K562 (cell line): ENCODE data around the gene NMB. TPM values are rescaled to one million over a fixed set of nuclear protein-coding genes. Genes with fewer than 3 reads are reported as not detected.

Experiments used
- ATAC-seq: fragments of 200-7000 bp; cut with Tn5 transposase; 3 replicates; pipeline ENCODE4 v1.9.1; 2020; ENCODE audit warnings: moderate library complexity
- BruUV-seq: library from RNA; stranded (reverse); fragments of 400-500 nt; replicated peaks from 2 replicates; lab custom pipeline; 2021; lab: Mats Ljungman, UMichigan
- CTCF ChIA-PET: fragments of 300-600 bp; formaldehyde crosslinking; extraction: SDS; loops from one replicate; lab custom pipeline; 2021; ENCODE audit warnings: low intra/inter-chr PET ratio; lab: Yijun Ruan, JAX
- POLR2A ChIA-PET: fragments of 300-600, 350-650 bp; sonication (Branson Sonifier 250); formaldehyde crosslinking; extraction: SDS; loops from one replicate; lab custom pipeline; 2021; ENCODE audit warnings: antibody characterized with exemption, inconsistent platforms; lab: Yijun Ruan, JAX
- DNase-seq, 4 experiments: peaks; one replicate each; pipeline versions ENCODE4 v3.0.0 to v3.0.0-alpha.2; 2011 to 2018; ENCODE audit warnings: low spot score in 3 of 4, mixed read lengths in 3 of 4; ENCODE audit errors: extremely low read depth in 1 of 4
- FAIRE-seq: peaks from 2 replicates; lab custom pipeline; 2011; peaks lifted over from hg19 to GRCh38; lab: Jason Lieb, UNC
- H2AFZ ChIP-seq: 2 replicates; pipeline ENCODE4 v1.6.0; 2011; ENCODE audit warnings: low read depth, low read length, control low read depth, inconsistent platforms
- H3K27ac ChIP-seq: fragments of 200-600 bp; 3 replicates; pipeline ENCODE4 v1.8.0; 2011; ENCODE audit warnings: low read depth, mild to moderate bottlenecking, control low read depth, inconsistent platforms, low read length, moderate library complexity, mixed read lengths; ENCODE audit errors: extremely low read depth
- H3K27me3 ChIP-seq, 2 experiments: fragments of 300-600 bp in 1 of 2; 2 replicates in 1 of 2; 3 replicates in 1 of 2; pipeline versions ENCODE4 v1.6.0 to v1.8.0; 2011; ENCODE audit warnings: inconsistent platforms in 2 of 2, low read length in 2 of 2, mild to moderate bottlenecking in 1 of 2, mixed read lengths in 1 of 2, moderate library complexity in 1 of 2; ENCODE audit not compliant: control insufficient read depth in 2 of 2, insufficient read depth in 2 of 2
- H3K36me3 ChIP-seq: fragments of 300-600 bp; 3 replicates; pipeline ENCODE4 v1.8.0; 2011; ENCODE audit warnings: mild to moderate bottlenecking, low read length, inconsistent platforms; ENCODE audit not compliant: control insufficient read depth, insufficient read depth
- H3K4me1 ChIP-seq, 2 experiments: fragments of 200-600 bp in 1 of 2; replicated peaks in 1 of 2; 2 replicates in 1 of 2; 3 replicates in 1 of 2; pipeline versions ENCODE4 v1.5.1 to v1.8.0; 2011; ENCODE audit warnings: inconsistent platforms in 2 of 2, low read length in 2 of 2, mild to moderate bottlenecking in 1 of 2, mixed read lengths in 1 of 2, moderate library complexity in 1 of 2; ENCODE audit not compliant: control insufficient read depth in 2 of 2, insufficient read depth in 2 of 2
- H3K4me2 ChIP-seq: 2 replicates; pipeline ENCODE4 v1.6.1; 2011; ENCODE audit warnings: low read length, control low read depth, inconsistent platforms, mixed read lengths; ENCODE audit not compliant: insufficient read depth
- H3K4me3 ChIP-seq: fragments of 200-600 bp; sonication (generic), shearing (Covaris generic); 2 replicates; pipeline ENCODE4 v1.5.1; 2016; ENCODE audit warnings: control low read depth, inconsistent platforms
- H3K79me2 ChIP-seq: fragments of 200-600 bp; 3 replicates; pipeline ENCODE4 v1.8.0; 2011; ENCODE audit warnings: low read length, inconsistent platforms; ENCODE audit not compliant: control insufficient read depth, insufficient read depth
- H3K9ac ChIP-seq, 2 experiments: 2 replicates each; pipeline versions ENCODE4 v1.6.0 to v1.6.1; 2011; ENCODE audit warnings: low read depth in 2 of 2, low read length in 2 of 2, control low read depth in 1 of 2, inconsistent platforms in 1 of 2, mild to moderate bottlenecking in 1 of 2, mixed read lengths in 1 of 2; ENCODE audit not compliant: insufficient read depth in 1 of 2
- H3K9me1 ChIP-seq: one replicate; pipeline ENCODE4 v1.6.0; 2011; ENCODE audit warnings: inconsistent platforms, mild to moderate bottlenecking, low read length, moderate library complexity; ENCODE audit not compliant: control insufficient read depth, insufficient read depth
- H3K9me3 ChIP-seq: replicated peaks from 2 replicates; pipeline ENCODE4 v1.5.1; 2011; ENCODE audit warnings: low read depth, low read length, inconsistent platforms; ENCODE audit not compliant: control insufficient read depth, insufficient read depth
- H4K20me1 ChIP-seq: replicated peaks from 2 replicates; pipeline ENCODE4 v1.6.1; 2011; ENCODE audit warnings: low read length, inconsistent platforms, mixed read lengths; ENCODE audit not compliant: control insufficient read depth, insufficient read depth
- CREBBP ChIP-seq: IDR thresholded peaks from one replicate; pipeline ENCODE4 v1.6.1; 2012; ENCODE audit warnings: low read depth, mild to moderate bottlenecking, control low read depth, inconsistent platforms, low read length
- EP300 ChIP-seq: IDR thresholded peaks from 2 replicates; pipeline ENCODE4 v1.6.1; 2012; ENCODE audit warnings: low read length, improper control_type of control experiment
- GTF2B ChIP-seq: IDR thresholded peaks from 2 replicates; pipeline ENCODE4 v1.6.1; 2011; ENCODE audit not compliant: insufficient read length; ENCODE audit errors: extremely low read depth
- RB1 ChIP-seq: fragments of 450-650 bp; IDR thresholded peaks from 2 replicates; pipeline ENCODE4 v1.6.1; 2017; ENCODE audit warnings: low read depth, mild to moderate bottlenecking
- RBM39 ChIP-seq: fragments of 200-400 bp; formaldehyde crosslinking; optimal IDR thresholded peaks from 2 replicates; pipeline ENCODE3; 2018; ENCODE audit warnings: low read depth, low read length
- SMARCA5 ChIP-seq: fragments of 450-650 bp; IDR thresholded peaks from 2 replicates; pipeline ENCODE4 v1.6.1; 2016
- ZC3H4 ChIP-seq: sonication (generic); formaldehyde crosslinking; IDR thresholded peaks from 2 replicates; pipeline ENCODE4 v1.9.0; 2021; ENCODE audit warnings: missing genetic modification reagents, borderline replicate concordance
- ZC3H8 ChIP-seq: fragments of 450-650 bp; IDR thresholded peaks from 2 replicates; pipeline ENCODE4 v1.6.1; 2017
- WGBS: fragments of 100-300 bp; shearing (Covaris generic); methylation state at CpG from one replicate; pipeline ENCODE4 v1.1.6; 2016; ENCODE audit warnings: low coverage, mixed read lengths; ENCODE audit not compliant: insufficient coverage; ENCODE audit errors: missing lambda C conversion rate; 5-methylcytosine and 5-hydroxymethylcytosine counted together
- in situ Hi-C: fragments of 300-500 bp; cut with MboI; formaldehyde crosslinking; loops from 4 replicates; pipeline ENCODE4 v1.15.0; 2018; ENCODE audit warnings: inconsistent platforms, mixed read lengths
- intact Hi-C: fragments of 100-400 bp; cut with micrococcal nuclease; formaldehyde crosslinking; loops from 2 replicates; pipeline ENCODE4 v1.14.2; 2022
- polyA plus RNA-seq, 8 experiments: library from polyadenylated mRNA; depleted of rRNA in 4 of 8; stranded (reverse) in 5 of 8; unstranded in 3 of 8; fragments of >200 nt; fragmentation: Nextera tagmentation in 2 of 8; fragmentation: Illumina TruSeq in 1 of 8; extraction: Ambion mirVana in 2 of 8; extraction: Trizol in 1 of 8; gene quantifications; 2 replicates each; pipeline versions ENCODE4 v1.2.1 to v1.2.3, GENCODE V29; 2011 to 2014; ENCODE audit warnings: inconsistent platforms in 1 of 8, missing spikeins in 1 of 8
- total RNA-seq, 7 experiments: library from RNA; depleted of rRNA in 6 of 7; stranded (reverse); fragments of >200 nt in 6 of 7; fragmentation: Illumina TruSeq in 2 of 7; extraction: Trizol in 2 of 7; gene quantifications; 2 replicates each; pipeline versions ENCODE4 v1.2.1 to v1.2.3, GENCODE V29; 2011 to 2021; ENCODE audit warnings: low replicate concordance in 1 of 7
- TF ChIP-seq, protein P1 (sequence below): sonication (generic); formaldehyde crosslinking; IDR thresholded peaks from 2 replicates; pipeline ENCODE4 v1.8.0; 2022; ENCODE audit warnings: mild to moderate bottlenecking, missing genetic modification reagents

NMB gene
- total and polyA plus RNA-seq, 9 of the 15 experiments (the other 6 are each of a cell fraction or from before 2014, with no cell fraction given) = 0.06 to 0.16 (median 0.09) TPM; not detected in 5

GRCh38 chr15:84697236-84697990 is 39.4 kb upstream of the NMB start:
- in situ Hi-C loops = no loop called here
- FAIRE-seq = no peak
- no peaks in the 10 kb centered on the region; the same call in none of the 2 replicates for H4K20me1 ChIP-seq

GRCh38 chr15:84696757-84697156 is 38.8 kb upstream of the NMB start:
- no peak for ATAC-seq
- Histone ChIP-seq H3K36me3 (peaks cover 15% of the 10 kb centered on the region; the same call in 1 of the 3 replicates), H3K9me3 (no peaks in the 10 kb centered on the region), H3K4me1 (0 out of 5 replicates have a peak, but pooled peaks cover 0 to 3% of the 10 kb centered on the region in 2 experiments), H4K20me1 (no peaks in the 10 kb centered on the region; the same call in none of the 2 replicates), H2AFZ (no peak overlapping the region), H3K27me3 (no peaks in the 10 kb centered on the region), H3K79me2 (peaks cover 96% of the 10 kb centered on the region), H3K27ac (no peak overlapping the region), H3K9ac (no peak overlapping the region), H3K4me2 (no peak overlapping the region), H3K4me3 (no peak overlapping the region), H3K9me1 (no peaks in the 10 kb centered on the region)
- no peak for FAIRE-seq
- no peak for DNase-seq
- CTCF ChIA-PET = no interaction called here
- no TSS peak for BruUV-seq
- 71% methylated on average over 4 of the region's 4 CpGs for WGBS
- POLR2A ChIA-PET = interaction anchor here (0.6 to 3.6 kb wide), 4 partner anchors 8 to 253 kb away, joined by 3 to 13 read pairs (median 8); partner anchors contain the start of gene SEC11A
- intact Hi-C loops = no loop called here
- in situ Hi-C loops = no loop called here
- TF ChIP-seq, protein P1, sequence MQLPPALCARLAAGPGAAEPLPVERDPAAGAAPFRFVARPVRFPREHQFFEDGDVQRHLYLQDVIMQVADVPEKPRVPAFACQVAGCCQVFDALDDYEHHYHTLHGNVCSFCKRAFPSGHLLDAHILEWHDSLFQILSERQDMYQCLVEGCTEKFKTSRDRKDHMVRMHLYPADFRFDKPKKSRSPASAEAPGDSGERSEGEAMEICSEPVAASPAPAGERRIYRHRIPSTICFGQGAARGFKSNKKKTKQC = no peak
- TF ChIP-seq GTF2B (no peak), RBM39 (no peak), EP300 (no peak), CREBBP (no peak)

More at GRCh38 chr15:84697236-84697990, 39.4 kb upstream of the NMB start:
- no peak overlapping the region for H3K4me2 ChIP-seq
- 0 out of 5 replicates have a peak, but pooled peaks cover 0 to 3% of the 10 kb centered on the region in 2 experiments for H3K4me1 ChIP-seq
- ATAC-seq = no peak
- intact Hi-C loops = no loop called here
- ChIA-PET POLR2A (interaction anchor here (0.7 to 3.6 kb wide), 4 partner anchors 9 to 371 kb away, joined by 3 to 13 read pairs (median 8); partner anchors contain the start of gene SEC11A), CTCF (no interaction called here)
- no peak overlapping the region for H3K9ac ChIP-seq
- no peak overlapping the region for H3K4me3 ChIP-seq
- H3K9me3 ChIP-seq = no peaks in the 10 kb centered on the region
- DNase-seq = no peak
- H3K9me1 ChIP-seq = no peaks in the 10 kb centered on the region
- H3K27me3 ChIP-seq = no peaks in the 10 kb centered on the region
- no peak overlapping the region for H3K27ac ChIP-seq
- H2AFZ ChIP-seq = no peak overlapping the region
- H3K79me2 ChIP-seq = peaks cover 95% of the 10 kb centered on the region
- TF ChIP-seq ZC3H4 (no peak), SMARCA5 (no peak), RB1 (no peak), ZC3H8 (no peak)
- no TSS peak for BruUV-seq
- peaks cover 11% of the 10 kb centered on the region; the same call in 1 of the 3 replicates for H3K36me3 ChIP-seq
- WGBS = 31% methylated on average over 1 of the region's 1 CpG
